Heart left ventricle (tissue), 16 donors: ENCODE measurements around the gene ABCC8. TPM values are rescaled to one million over a fixed set of nuclear protein-coding genes. Genes with fewer than 3 reads are reported as not detected.

Experiments used
- ATAC-seq, 4 donors: fragments of 200-7000 bp; cut with Tn5 transposase; one replicate each; pipeline ENCODE4 v1.9.1; 2020 to 2022; ENCODE audit warnings: moderate library complexity in 4 of 4, mild to moderate bottlenecking in 3 of 4, moderate number of reproducible peaks in 1 of 4
- DNase-seq, 5 donors: peaks; one replicate each; pipeline ENCODE4 v3.0.0-alpha.2; 2020
- H3K27ac ChIP-seq, 12 donors: fragments of 200-600 bp; sonication (generic) in 4 of 12; one replicate each; pipeline versions ENCODE4 v1.5.0 to v1.8.0; 2016 to 2022; ENCODE audit warnings: mild to moderate bottlenecking in 2 of 12
- H3K27me3 ChIP-seq, 9 donors: fragments of 200-600 bp; sonication (generic) in 2 of 9; one replicate each; pipeline versions ENCODE4 v1.5.1 to v1.8.0; 2016 to 2022; ENCODE audit warnings: mild to moderate bottlenecking in 3 of 9
- H3K36me3 ChIP-seq, 9 donors: fragments of 200-600 bp; sonication (generic) in 2 of 9; one replicate each; pipeline versions ENCODE4 v1.5.0 to v1.8.0; 2018 to 2022; ENCODE audit warnings: mild to moderate bottlenecking in 2 of 9
- H3K4me1 ChIP-seq, 12 donors: fragments of 200-600 bp; sonication (generic) in 4 of 12; one replicate each; pipeline versions ENCODE4 v1.5.0 to v1.8.0; 2016 to 2022; ENCODE audit warnings: mild to moderate bottlenecking in 3 of 12
- H3K4me3 ChIP-seq, 12 donors: fragments of 200-600 bp; sonication (generic) in 4 of 12; one replicate each; pipeline versions ENCODE4 v1.5.0 to v1.8.0; 2017 to 2022; ENCODE audit warnings: mild to moderate bottlenecking in 9 of 12, moderate library complexity in 4 of 12
- H3K9me3 ChIP-seq, 12 donors: fragments of 200-600 bp; sonication (generic) in 4 of 12; one replicate each; pipeline versions ENCODE4 v1.5.0 to v1.8.0; 2016 to 2022; ENCODE audit warnings: mild to moderate bottlenecking in 1 of 12
- CTCF ChIP-seq, 12 donors: fragments of 200-600 bp; sonication (generic) in 4 of 12; IDR thresholded peaks; one replicate each; pipeline versions ENCODE4 v1.5.0 to v1.8.0; 2018 to 2022; ENCODE audit warnings: antibody characterized with exemption in 12 of 12, mild to moderate bottlenecking in 5 of 12
- POLR2A ChIP-seq, 2 donors: fragments of 450-650 bp; IDR thresholded peaks; one replicate each; pipeline ENCODE4 v1.6.1; 2017; ENCODE audit warnings: antibody characterized with exemption in 2 of 2, mild to moderate bottlenecking in 2 of 2, moderate library complexity in 2 of 2
- WGBS, 4 donors: extraction: QIAGEN DNeasy Blood & Tissue Kit in 2 of 4; methylation state at CpG; one replicate each; pipeline versions ENCODE4 v1.1.5 to v1.1.7; 2013 to 2018; 5-methylcytosine and 5-hydroxymethylcytosine counted together
- intact Hi-C, 10 donors: fragments of 100-400 bp; cut with DNase I; formaldehyde crosslinking; loops; one replicate each; pipeline versions ENCODE4 v1.11.1 to v1.14.2; 2022
- polyA plus RNA-seq, 2 donors: library from polyadenylated mRNA; stranded (reverse); fragments of 200-250 nt; gene quantifications; one replicate each; pipeline ENCODE4 v1.2.3, GENCODE V29; 2013
- total RNA-seq, 9 donors: library from RNA; depleted of rRNA in 2 of 9; stranded (reverse); fragments of >200 nt in 2 of 9; fragmentation: NEBNext Ultra II Directional in 3 of 9; extraction: Animal tissue kit (Norgen Biotek cat#: 25700) in 3 of 9; gene quantifications; one replicate each; pipeline versions ENCODE4 v1.1.0 to v1.2.4, GENCODE V29; 2016 to 2023
- donor health status: ischemic (EF 13 %, LVEDD 7.1; RV severe dilation, severe dysfunction).
- donor health status: healthy with polysubstance abuse.
- donor health status: DM: no; HTN: yes; CAD: no.
- donor health status: DM: no; HTN: no; CAD: no.
- donor health status: ischemic (EF 25% LVEDD 6.9; RV normal size, moderate dysfunction).
- donor health status: ischemic (EF 25% LVEDD 5.7; RV mildly dilated, moderate dysfunction).
- donor health status: healthy.
- donor health status: DM: yes; HTN: yes; CAD: no.
- donor health status: ischemic (EF 35%, LVEDD 5.7; RV mildly dilated, moderate dysfunction).
- donor health status: nonischemic (EF 11% LVEDD 7.7; RV severe dilation, severe dysfunction).
- donor health status: DM: yes; HTN: yes; CAD: no.
- donor health status: PGD.
- donor health status: ischemic (EF 29% LVEDD 5.4; RV normal size, mild dysfunction).
- donor health status: nonischemic (EF 23%, LVEDD 6.1; RV moderate dilation, normal function).

Gene ABCC8
- total and polyA plus RNA-seq, 11 donors = 0.69 to 9.6 (median 3.6) TPM

GRCh38 chr11:17371614-17372013 lies 105.0 kb downstream of the ABCC8 start:
- H3K36me3 ChIP-seq = peaks cover 2 to 68% (median 20%) of the 10 kb centered on the region in 9 donors
- WGBS, 4 donors = 42 to 66% (median 63%) methylated on average over 3 of the region's 3 CpGs

GRCh38 chr11:17369684-17370243 lies 106.9 kb downstream of the ABCC8 start:
- Histone ChIP-seq H3K9me3 (peaks cover 0 to 60% (median 46%) of the 10 kb centered on the region in 12 donors), H3K4me3 (no peak overlapping the region), H3K27ac (no peak overlapping the region), H3K4me1 (no peaks in the 10 kb centered on the region), H3K36me3 (peaks cover 2 to 68% (median 20%) of the 10 kb centered on the region in 9 donors), H3K27me3 (no peaks in the 10 kb centered on the region)
- no peak for DNase-seq
- no peak for ATAC-seq
- WGBS, 4 donors = 70 to 95% (median 81%) methylated on average over 2 of the region's 2 CpGs
- no peak for TF ChIP-seq CTCF (IDR thresholded peaks at IDR 0.05)
- no peak for TF ChIP-seq POLR2A (IDR thresholded peaks at IDR 0.05)
- intact Hi-C loops = no loop called here

More at GRCh38 chr11:17371614-17372013, 105.0 kb downstream of the ABCC8 start:
- DNase-seq (no peak), ATAC-seq (no peak)
- peaks cover 0 to 64% (median 46%) of the 10 kb centered on the region in 12 donors for H3K9me3 ChIP-seq
- no peak overlapping the region for H3K27ac ChIP-seq
- H3K4me1 ChIP-seq = peaks cover 0 to 8% (median 0%) of the 10 kb centered on the region in 12 donors
- intact Hi-C loops = no loop called here
- no peak overlapping the region for H3K4me3 ChIP-seq
- TF ChIP-seq CTCF (IDR thresholded peaks at IDR 0.05) (no peak), POLR2A (IDR thresholded peaks at IDR 0.05) (no peak)
- H3K27me3 ChIP-seq = no peaks in the 10 kb centered on the region

- TF ChIP-seq CTCF (IDR thresholded peaks at IDR 0.05) (no peak), POLR2A (IDR thresholded peaks at IDR 0.05) (no peak)
- Histone ChIP-seq H3K9me3 (peaks cover 0 to 57% (median 45%) of the 10 kb centered on the region in 12 donors), H3K4me1 (no peaks in the 10 kb centered on the region), H3K36me3 (peaks cover 2 to 68% (median 20%) of the 10 kb centered on the region in 9 donors), H3K4me3 (no peak overlapping the region), H3K27ac (no peak overlapping the region), H3K27me3 (no peaks in the 10 kb centered on the region)
- DNase-seq = no peak
- ATAC-seq = no peak
- intact Hi-C loops = no loop called here
Measured at GRCh38 chr11:17369094-17369493, 107.6 kb downstream of the ABCC8 start.

- Histone ChIP-seq H3K4me3 (no peak overlapping the region), H3K27me3 (no peaks in the 10 kb centered on the region), H3K36me3 (peaks cover 2 to 63% (median 20%) of the 10 kb centered on the region in 9 donors), H3K27ac (no peak overlapping the region), H3K4me1 (no peaks in the 10 kb centered on the region), H3K9me3 (peaks cover 0 to 52% (median 43%) of the 10 kb centered on the region in 12 donors)
- WGBS, 4 donors = 94 to 97% (median 95%) methylated on average over 3 of the region's 3 CpGs
- intact Hi-C loops = no loop called here
- DNase-seq (no peak), ATAC-seq (no peak)
- TF ChIP-seq POLR2A (IDR thresholded peaks at IDR 0.05) = no peak
- TF ChIP-seq CTCF (IDR thresholded peaks at IDR 0.05) = no peak
Measured at GRCh38 chr11:17368551-17368950, 108.1 kb downstream of the ABCC8 start.
